H1 (cell line): ENCODE data around the gene DMAC2L. TPM values are rescaled to one million over a fixed set of nuclear protein-coding genes. Genes with fewer than 3 reads are reported as not detected.

Source experiments
- CTCF ChIA-PET: fragments of 300-600 bp; sonication (Branson Sonifier 250); formaldehyde crosslinking; loops from one replicate; lab custom pipeline; 2021; ENCODE audit not compliant: partially characterized antibody; lab: Charles Lee
- POLR2A ChIA-PET: fragments of 300-600 bp; sonication (Branson Sonifier 250); formaldehyde crosslinking; loops from one replicate; lab custom pipeline; 2021; ENCODE audit warnings: inconsistent platforms; ENCODE audit not compliant: partially characterized antibody; lab: Charles Lee
- DNase-seq, 2 experiments: peaks; one replicate each; pipeline versions ENCODE4 v3.0.0 to v3.0.0-alpha.2; 2010 to 2022; ENCODE audit warnings: low spot score in 2 of 2, low read depth in 1 of 2, mixed read lengths in 1 of 2
- FAIRE-seq: peaks from 2 replicates; lab custom pipeline; 2011; peaks lifted over from hg19 to GRCh38; lab: Jason Lieb, UNC
- H2AFZ ChIP-seq: 2 replicates; pipeline ENCODE4 v1.8.1; 2012; ENCODE audit warnings: low read length, inconsistent platforms
- H2AK5ac ChIP-seq: 2 replicates; pipeline ENCODE4 v1.6.1; 2013; ENCODE audit warnings: low read depth, low read length
- H2BK120ac ChIP-seq: replicated peaks from 2 replicates; pipeline ENCODE3; 2013; ENCODE audit warnings: low read depth, low read length, inconsistent platforms
- H2BK12ac ChIP-seq: 2 replicates; pipeline ENCODE4 v1.6.1; 2013; ENCODE audit warnings: low read depth, low read length
- H2BK15ac ChIP-seq: 2 replicates; pipeline ENCODE4 v1.6.1; 2013; ENCODE audit warnings: low read length
- H2BK20ac ChIP-seq: 2 replicates; pipeline ENCODE4 v1.6.1; 2013; ENCODE audit warnings: low read length
- H2BK5ac ChIP-seq: 2 replicates; pipeline ENCODE4 v1.6.1; 2013; ENCODE audit warnings: low read depth, low read length
- H3K14ac ChIP-seq: 2 replicates; pipeline ENCODE4 v1.6.1; 2013; ENCODE audit warnings: inconsistent platforms; ENCODE audit not compliant: insufficient read length
- H3K18ac ChIP-seq: 2 replicates; pipeline ENCODE4 v1.6.1; 2013; ENCODE audit warnings: low read length; ENCODE audit errors: extremely low read depth
- H3K23ac ChIP-seq: 2 replicates; pipeline ENCODE4 v1.6.1; 2013; ENCODE audit warnings: inconsistent platforms; ENCODE audit not compliant: insufficient read length
- H3K23me2 ChIP-seq: 2 replicates; pipeline ENCODE4 v1.6.1; 2013; ENCODE audit warnings: low read depth, low read length
- H3K27ac ChIP-seq: 2 replicates; pipeline ENCODE4 v1.6.1; 2011; ENCODE audit warnings: low read depth, low read length, inconsistent platforms
- H3K27me3 ChIP-seq, 4 experiments: replicated peaks in 1 of 4; 1 replicate in 1 of 4; 2 replicates in 3 of 4; pipeline versions ENCODE4 v1.6.1 to v1.8.1; 2011 to 2013; ENCODE audit warnings: low read length in 3 of 4, mild to moderate bottlenecking in 3 of 4, inconsistent platforms in 2 of 4, mixed read lengths in 2 of 4, moderate library complexity in 1 of 4; ENCODE audit not compliant: control insufficient read depth in 3 of 4, insufficient read depth in 3 of 4; ENCODE audit errors: extremely low read depth in 1 of 4
- H3K36me3 ChIP-seq, 4 experiments: 2 replicates each; pipeline versions ENCODE4 v1.6.1 to v1.8.1; 2011 to 2013; ENCODE audit warnings: mild to moderate bottlenecking in 4 of 4, low read length in 3 of 4, moderate library complexity in 2 of 4, control low read depth in 1 of 4, inconsistent platforms in 1 of 4; ENCODE audit not compliant: insufficient read depth in 4 of 4, control insufficient read depth in 2 of 4
- H3K4ac ChIP-seq: replicated peaks from 2 replicates; pipeline ENCODE3; 2013; ENCODE audit warnings: low read length, low read depth, mixed read lengths, inconsistent platforms; ENCODE audit not compliant: insufficient read length
- H3K4me1 ChIP-seq, 4 experiments: replicated peaks in 1 of 4; 1 replicate in 1 of 4; 2 replicates in 3 of 4; pipeline versions ENCODE4 v1.6.1 to v1.8.1; 2011 to 2013; ENCODE audit warnings: low read length in 3 of 4, inconsistent platforms in 2 of 4, mixed read lengths in 1 of 4; ENCODE audit not compliant: insufficient read depth in 4 of 4, control insufficient read depth in 3 of 4
- H3K4me2 ChIP-seq, 2 experiments: 2 replicates each; pipeline versions ENCODE4 v1.6.1 to v1.8.1; 2011 to 2013; ENCODE audit warnings: low read depth in 2 of 2, low read length in 2 of 2, control low read depth in 1 of 2, inconsistent platforms in 1 of 2, mild to moderate bottlenecking in 1 of 2; ENCODE audit not compliant: insufficient read depth in 1 of 2
- H3K4me3 ChIP-seq, 4 experiments: fragments of 200-600, 300-600 bp in 1 of 4; sonication (generic), shearing (Covaris generic), sonication (Bioruptor Twin) in 1 of 4; 2 replicates each; pipeline versions ENCODE4 v1.5.1 to v1.8.1; 2011 to 2016; ENCODE audit warnings: low read length in 4 of 4, low read depth in 3 of 4, control low read depth in 2 of 4, inconsistent platforms in 2 of 4, mild to moderate bottlenecking in 2 of 4, mixed read lengths in 1 of 4, moderate library complexity in 1 of 4; ENCODE audit not compliant: insufficient read depth in 2 of 4; ENCODE audit errors: extremely low read depth in 1 of 4
- H3K56ac ChIP-seq: replicated peaks from 2 replicates; pipeline ENCODE3; 2013; ENCODE audit warnings: low read depth, mild to moderate bottlenecking, mixed read lengths, low read length, inconsistent platforms; ENCODE audit not compliant: insufficient read length
- H3K79me1 ChIP-seq: 2 replicates; pipeline ENCODE4 v1.6.1; 2013; ENCODE audit warnings: low read depth, low read length, control low read depth
- H3K79me2 ChIP-seq, 2 experiments: 2 replicates each; pipeline versions ENCODE4 v1.6.1 to v1.8.1; 2012 to 2013; ENCODE audit warnings: low read length in 2 of 2, mild to moderate bottlenecking in 2 of 2, inconsistent platforms in 1 of 2; ENCODE audit not compliant: insufficient read depth in 2 of 2, control insufficient read depth in 1 of 2
- H3K9ac ChIP-seq, 4 experiments: replicated peaks in 1 of 4; 1 replicate in 1 of 4; 2 replicates in 3 of 4; pipeline versions ENCODE4 v1.6.1 to v1.8.1; 2011 to 2013; ENCODE audit warnings: low read depth in 3 of 4, low read length in 3 of 4, control low read depth in 2 of 4, mild to moderate bottlenecking in 2 of 4, moderate library complexity in 2 of 4, inconsistent platforms in 1 of 4; ENCODE audit errors: extremely low read depth in 1 of 4
- H3K9me3 ChIP-seq, 2 experiments: 2 replicates each; pipeline versions ENCODE4 v1.6.1 to v1.8.1; 2012 to 2013; ENCODE audit warnings: mild to moderate bottlenecking in 2 of 2, moderate library complexity in 2 of 2, control low read depth in 1 of 2, inconsistent platforms in 1 of 2, low read depth in 1 of 2, low read length in 1 of 2, mixed read lengths in 1 of 2; ENCODE audit not compliant: insufficient read depth in 2 of 2
- H4K20me1 ChIP-seq, 2 experiments: replicated peaks in 1 of 2; 2 replicates each; pipeline versions ENCODE3 to v1.8.1; 2011 to 2013; ENCODE audit warnings: inconsistent platforms in 2 of 2, low read length in 2 of 2, mild to moderate bottlenecking in 1 of 2; ENCODE audit not compliant: insufficient read depth in 2 of 2, control insufficient read depth in 1 of 2
- H4K5ac ChIP-seq: 2 replicates; pipeline ENCODE4 v1.6.1; 2013; ENCODE audit warnings: low read length, low read depth, mixed read lengths, inconsistent platforms; ENCODE audit not compliant: insufficient read length
- H4K8ac ChIP-seq: 2 replicates; pipeline ENCODE4 v1.8.0; 2013; ENCODE audit warnings: mild to moderate bottlenecking, moderate library complexity, low read length, inconsistent platforms; ENCODE audit not compliant: insufficient read depth; ENCODE audit errors: extremely low read depth
- H4K91ac ChIP-seq: replicated peaks from 2 replicates; pipeline ENCODE3; 2013; ENCODE audit warnings: low read length, mixed read lengths, inconsistent platforms; ENCODE audit not compliant: insufficient read length
- ATF3 ChIP-seq: IDR thresholded peaks from 2 replicates; pipeline ENCODE4 v1.6.1; 2011; ENCODE audit warnings: low read depth, mild to moderate bottlenecking, low read length; ENCODE audit not compliant: insufficient read depth
- EP300 ChIP-seq, 2 experiments: IDR thresholded peaks; 1 replicate in 1 of 2; 2 replicates in 1 of 2; pipeline ENCODE4 v1.6.1; 2011 to 2012; ENCODE audit warnings: low read depth in 2 of 2, low read length in 2 of 2, mild to moderate bottlenecking in 2 of 2, borderline replicate concordance in 1 of 2, inconsistent platforms in 1 of 2, moderate library complexity in 1 of 2
- POLR2A ChIP-seq, 2 experiments: IDR thresholded peaks; 1 replicate in 1 of 2; 2 replicates in 1 of 2; pipeline ENCODE4 v1.6.1; 2011; ENCODE audit warnings: low read depth in 2 of 2, low read length in 2 of 2, mild to moderate bottlenecking in 2 of 2; ENCODE audit errors: control extremely low read depth in 1 of 2
- RAD21 ChIP-seq, 2 experiments: IDR thresholded peaks in 1 of 2; conservative IDR thresholded peaks in 1 of 2; 2 replicates each; pipeline ENCODE4 v1.6.1; 2011; ENCODE audit warnings: low read depth in 2 of 2, low read length in 2 of 2, improper control_type of control experiment in 1 of 2, inconsistent platforms in 1 of 2, mild to moderate bottlenecking in 1 of 2, moderate library complexity in 1 of 2
- TBP ChIP-seq: IDR thresholded peaks from 2 replicates; pipeline ENCODE4 v1.6.1; 2011; ENCODE audit warnings: low read depth, low read length, improper control_type of control experiment
- USF2 ChIP-seq: IDR thresholded peaks from 2 replicates; pipeline ENCODE4 v1.6.1; 2011; ENCODE audit warnings: low read length, improper control_type of control experiment
- WGBS, 2 experiments: shearing (Covaris generic) in 1 of 2; methylation state at CpG; one replicate each; pipeline versions ENCODE4 v1.1.6 to v1.1.7; 2013 to 2015; ENCODE audit warnings: low lambda C conversion rate in 2 of 2, mixed read lengths in 2 of 2, inconsistent platforms in 1 of 2, low coverage in 1 of 2, missing lambda C conversion rate in 1 of 2; ENCODE audit not compliant: insufficient replicate concordance in 2 of 2, insufficient coverage in 1 of 2, insufficient read length in 1 of 2; ENCODE audit errors: extremely low coverage in 1 of 2, missing lambda C conversion rate in 1 of 2; 5-methylcytosine and 5-hydroxymethylcytosine counted together
- polyA plus RNA-seq, 7 experiments: library from polyadenylated mRNA; depleted of rRNA in 3 of 7; stranded (reverse) in 5 of 7; unstranded in 2 of 7; fragments of >200 nt in 5 of 7; fragments of 200-250 nt in 2 of 7; gene quantifications; 1 replicate in 5 of 7; 2 replicates in 1 of 7; 4 replicates in 1 of 7; pipeline versions ENCODE4 v1.2.1 to v1.2.3, GENCODE V29; 2011 to 2013; ENCODE audit warnings: missing spikeins in 2 of 7, mixed read lengths in 2 of 7
- total RNA-seq: library from RNA; stranded (reverse); fragmentation: NEBNext Ultra II Directional; extraction: Animal tissue kit (Norgen Biotek cat#: 25700); gene quantifications from 2 replicates; pipeline ENCODE4 v1.2.1, GENCODE V29; 2021
- TF ChIP-seq, protein P1 (sequence below), 3 experiments: IDR thresholded peaks; 1 replicate in 2 of 3; 2 replicates in 1 of 3; pipeline versions ENCODE4 v1.5.1 to v1.6.1; 2011; ENCODE audit warnings: low read length in 3 of 3, mild to moderate bottlenecking in 3 of 3, inconsistent platforms in 2 of 3, low read depth in 1 of 3, moderate library complexity in 1 of 3; ENCODE audit not compliant: insufficient read depth in 1 of 3; ENCODE audit errors: control extremely low read depth in 1 of 3

DMAC2L gene
- total and polyA plus RNA-seq, 2 of the 8 experiments (the other 6 are each of a cell fraction or from before 2014, with no cell fraction given) = 20.3 to 28.9 TPM

- H2BK12ac ChIP-seq = peak overlapping the region; percentile 3; the same call in 1 of the 2 replicates
- no peak overlapping the region for H4K91ac ChIP-seq
- H3K79me2 ChIP-seq = no peaks in the 10 kb centered on the region
- H3K23ac ChIP-seq = no peak overlapping the region
- H2BK20ac ChIP-seq = no peak overlapping the region
- H4K5ac ChIP-seq = no peak overlapping the region
- H2BK15ac ChIP-seq = no peak overlapping the region
- DNase-seq (peak in 1 of 2 experiments; percentile 53), FAIRE-seq (peak; percentile 39)
- POLR2A ChIA-PET = interaction anchor here (0.7 to 1.3 kb wide), 7 partner anchors 13 to 301 kb away, joined by 3 to 5 read pairs (median 3); partner anchors contain the start of gene MAP4K5
- no peaks in the 10 kb centered on the region for H3K23me2 ChIP-seq
- CTCF ChIA-PET = interaction anchor here (0.6 to 1.4 kb wide), 6 partner anchors 13 to 747 kb away, joined by 3 to 4 read pairs (median 3); partner anchors contain the start of gene MAP4K5
- no peak overlapping the region for H4K8ac ChIP-seq
- H3K18ac ChIP-seq = no peak overlapping the region
- H3K4me3 ChIP-seq = no peak overlapping the region
- H3K4me2 ChIP-seq = peak overlapping the region in 1 of 2 experiments; percentile 7; a peak in 1 of 4 replicates
- no peak overlapping the region for H3K9ac ChIP-seq
- H3K56ac ChIP-seq = no peak overlapping the region
- no peak overlapping the region for H2BK120ac ChIP-seq
- H2AK5ac ChIP-seq = no peak overlapping the region
- H3K27me3 ChIP-seq = no peaks in the 10 kb centered on the region
- H2AFZ ChIP-seq = no peak overlapping the region
- H3K36me3 ChIP-seq = peaks cover 0 to 2% (median 0%) of the 10 kb centered on the region in 4 experiments; a peak in 1 of 8 replicates
- peak overlapping the region; percentile 6; the same call in 1 of the 2 replicates for H3K27ac ChIP-seq
- WGBS, 2 experiments = 45% methylated on average over 7 of the region's 7 CpGs; no CpG with 5 or more reads in 1 of the 2 experiments
- no peaks in the 10 kb centered on the region for H3K9me3 ChIP-seq
- no peak overlapping the region; the same call in 1 of the 2 replicates for H2BK5ac ChIP-seq
- peaks cover 8 to 13% (median 11%) of the 10 kb centered on the region in 4 experiments; a peak in 6 of 7 replicates for H3K4me1 ChIP-seq
- H4K20me1 ChIP-seq = no peaks in the 10 kb centered on the region
- no peaks in the 10 kb centered on the region for H3K79me1 ChIP-seq
- H3K14ac ChIP-seq = no peak overlapping the region
- no peak overlapping the region for H3K4ac ChIP-seq
- TF ChIP-seq RAD21 (IDR thresholded peaks at IDR 0.05 in 1 of 2, conservative IDR thresholded peaks at IDR 0.05 in 1 of 2; ENCODE audit: low read depth in 2 of 2, low read length in 2 of 2) = peak; percentile 20 to 31; a peak in 3 of 4 replicates
- TF ChIP-seq USF2 = peak; percentile 84
- peak in 1 of 2 experiments; percentile 19; a peak in 1 of 3 replicates for TF ChIP-seq EP300 (IDR thresholded peaks at IDR 0.05; ENCODE audit: borderline replicate concordance in 1 of 2, low read depth in 2 of 2, low read length in 2 of 2)
- peak; percentile 31; the same call in 1 of the 2 replicates for TF ChIP-seq ATF3
- peak; percentile 74 for TF ChIP-seq TBP
- TF ChIP-seq, protein P1, sequence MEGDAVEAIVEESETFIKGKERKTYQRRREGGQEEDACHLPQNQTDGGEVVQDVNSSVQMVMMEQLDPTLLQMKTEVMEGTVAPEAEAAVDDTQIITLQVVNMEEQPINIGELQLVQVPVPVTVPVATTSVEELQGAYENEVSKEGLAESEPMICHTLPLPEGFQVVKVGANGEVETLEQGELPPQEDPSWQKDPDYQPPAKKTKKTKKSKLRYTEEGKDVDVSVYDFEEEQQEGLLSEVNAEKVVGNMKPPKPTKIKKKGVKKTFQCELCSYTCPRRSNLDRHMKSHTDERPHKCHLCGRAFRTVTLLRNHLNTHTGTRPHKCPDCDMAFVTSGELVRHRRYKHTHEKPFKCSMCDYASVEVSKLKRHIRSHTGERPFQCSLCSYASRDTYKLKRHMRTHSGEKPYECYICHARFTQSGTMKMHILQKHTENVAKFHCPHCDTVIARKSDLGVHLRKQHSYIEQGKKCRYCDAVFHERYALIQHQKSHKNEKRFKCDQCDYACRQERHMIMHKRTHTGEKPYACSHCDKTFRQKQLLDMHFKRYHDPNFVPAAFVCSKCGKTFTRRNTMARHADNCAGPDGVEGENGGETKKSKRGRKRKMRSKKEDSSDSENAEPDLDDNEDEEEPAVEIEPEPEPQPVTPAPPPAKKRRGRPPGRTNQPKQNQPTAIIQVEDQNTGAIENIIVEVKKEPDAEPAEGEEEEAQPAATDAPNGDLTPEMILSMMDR (IDR thresholded peaks at IDR 0.05; ENCODE audit: control extremely low read depth in 1 of 3, insufficient read depth in 1 of 3, low read depth in 1 of 3, low read length in 3 of 3) = 0 out of 4 replicates have a peak, but pooled peaks of 1 of the 3 experiments have one; percentile 7
- peak in 1 of 2 experiments; percentile 58; a peak in 1 of 3 replicates for TF ChIP-seq POLR2A (IDR thresholded peaks at IDR 0.05; ENCODE audit: control extremely low read depth in 1 of 2, low read depth in 2 of 2, low read length in 2 of 2)
Observed at GRCh38 chr14:50335389-50335788, 23.3 kb downstream of the DMAC2L start.
